Measurements from ENCODE around the gene CFAP299.
"Not testable (repeated sequence)": the region's sequence is repeated elsewhere in the genome, so short reads cannot be mapped to it uniquely, and the experiment has no call there.

Gene CFAP299

DNA sequence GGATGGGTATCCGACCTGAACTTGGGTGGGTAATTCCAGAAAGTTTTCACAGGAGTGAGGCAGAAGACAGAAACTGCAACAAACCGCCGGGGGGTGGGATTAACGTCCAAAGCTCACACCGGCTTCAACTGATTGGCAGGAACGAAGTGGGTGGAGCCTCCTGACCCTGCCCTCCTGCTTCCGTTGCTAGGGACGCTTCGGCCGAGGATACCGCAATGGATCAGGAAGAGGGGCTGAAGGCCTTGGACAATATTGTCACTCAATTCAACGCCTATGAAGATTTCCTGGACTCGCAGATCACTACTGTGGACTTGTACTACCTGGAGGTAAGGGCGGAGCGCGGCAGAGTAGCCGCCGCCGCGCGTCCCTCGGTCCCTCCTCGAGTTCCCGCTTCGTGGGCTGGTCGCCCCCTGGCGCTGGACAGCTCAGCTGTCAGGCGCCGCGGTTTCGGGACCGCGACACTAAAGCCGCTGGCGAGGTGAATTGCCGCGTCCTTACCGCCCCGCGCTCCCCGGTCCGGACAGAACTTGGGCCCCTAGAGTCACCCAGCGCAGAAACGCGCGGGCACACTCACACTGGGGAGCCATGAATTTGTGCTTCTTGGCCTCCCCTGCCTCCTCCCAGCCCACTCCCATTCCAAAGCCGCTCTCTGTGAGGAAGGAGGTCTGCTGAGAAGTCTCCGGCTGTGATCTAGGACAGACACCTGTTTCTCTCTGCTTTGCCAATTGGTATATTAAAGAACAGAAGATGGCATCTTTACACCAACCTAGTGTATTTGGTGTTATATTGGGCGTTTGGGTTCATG is at the start of gene CFAP299:
Gene CFAP299, plus strand, starts transcription at position 177 of the 805 bp plus-strand sequence.
- peak within 1 kb of the TSS; percentile 66 for H3K4me3 ChIP-seq (replicated peaks; ENCODE audit: low read depth, low read length)
- DNase-seq (ENCODE audit: extremely low read depth, low read depth) = peak; percentile 74
- TF ChIP-seq, protein P1, sequence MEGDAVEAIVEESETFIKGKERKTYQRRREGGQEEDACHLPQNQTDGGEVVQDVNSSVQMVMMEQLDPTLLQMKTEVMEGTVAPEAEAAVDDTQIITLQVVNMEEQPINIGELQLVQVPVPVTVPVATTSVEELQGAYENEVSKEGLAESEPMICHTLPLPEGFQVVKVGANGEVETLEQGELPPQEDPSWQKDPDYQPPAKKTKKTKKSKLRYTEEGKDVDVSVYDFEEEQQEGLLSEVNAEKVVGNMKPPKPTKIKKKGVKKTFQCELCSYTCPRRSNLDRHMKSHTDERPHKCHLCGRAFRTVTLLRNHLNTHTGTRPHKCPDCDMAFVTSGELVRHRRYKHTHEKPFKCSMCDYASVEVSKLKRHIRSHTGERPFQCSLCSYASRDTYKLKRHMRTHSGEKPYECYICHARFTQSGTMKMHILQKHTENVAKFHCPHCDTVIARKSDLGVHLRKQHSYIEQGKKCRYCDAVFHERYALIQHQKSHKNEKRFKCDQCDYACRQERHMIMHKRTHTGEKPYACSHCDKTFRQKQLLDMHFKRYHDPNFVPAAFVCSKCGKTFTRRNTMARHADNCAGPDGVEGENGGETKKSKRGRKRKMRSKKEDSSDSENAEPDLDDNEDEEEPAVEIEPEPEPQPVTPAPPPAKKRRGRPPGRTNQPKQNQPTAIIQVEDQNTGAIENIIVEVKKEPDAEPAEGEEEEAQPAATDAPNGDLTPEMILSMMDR (IDR thresholded peaks at IDR 0.05; ENCODE audit: low read depth, low read length, missing control alignments) = peak; percentile 60

DNA sequence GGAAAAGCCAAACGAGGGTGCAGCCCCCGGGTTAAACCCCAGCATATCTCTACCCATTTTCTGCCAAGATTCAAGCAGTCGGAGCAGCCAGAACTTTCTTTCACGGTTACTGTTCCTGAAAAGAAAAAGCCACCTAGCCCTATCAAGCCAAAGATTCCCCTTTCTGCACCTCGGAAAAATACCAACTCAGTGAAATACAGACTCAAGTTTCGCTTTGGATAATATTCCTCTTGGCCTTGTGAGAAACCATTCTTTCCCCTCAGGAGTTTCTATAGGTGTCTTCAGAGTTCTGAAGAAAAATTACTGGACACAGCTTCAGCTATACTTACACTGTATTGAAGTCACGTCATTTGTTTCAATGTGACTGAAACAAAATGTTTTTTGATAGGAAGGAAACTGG is 49.1 kb upstream of the CFAP299 start:
- DNase-seq (ENCODE audit: extremely low read depth, low read depth) = no peak
- TF ChIP-seq, protein P1 (IDR thresholded peaks at IDR 0.05; ENCODE audit: low read depth, low read length, missing control alignments) = no peak
- H3K4me3 ChIP-seq (replicated peaks; ENCODE audit: low read depth, low read length) = no peak overlapping the region

DNA sequence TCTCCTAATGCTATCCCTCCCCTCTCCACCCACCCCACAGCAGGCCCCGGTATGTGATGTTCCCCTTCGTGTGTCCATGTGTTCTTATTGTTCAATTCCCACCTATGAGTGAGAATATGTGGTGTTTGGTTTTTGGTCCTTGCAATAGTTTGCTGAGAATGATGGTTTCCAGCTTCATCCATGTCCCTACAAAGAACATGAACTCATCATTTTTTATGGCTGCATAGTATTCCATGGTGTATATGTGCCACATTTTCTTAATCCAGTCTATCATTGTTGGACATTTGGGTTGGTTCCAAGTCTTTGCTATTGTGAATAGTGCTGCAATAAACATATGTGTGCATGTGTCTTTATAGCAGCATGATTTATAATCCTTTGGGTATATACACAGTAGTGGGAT is 44.9 kb upstream of the CFAP299 start:
- DNase-seq (ENCODE audit: extremely low read depth, low read depth); H3K4me3 ChIP-seq (replicated peaks; ENCODE audit: low read depth, low read length): not testable (repeated sequence)

DNA sequence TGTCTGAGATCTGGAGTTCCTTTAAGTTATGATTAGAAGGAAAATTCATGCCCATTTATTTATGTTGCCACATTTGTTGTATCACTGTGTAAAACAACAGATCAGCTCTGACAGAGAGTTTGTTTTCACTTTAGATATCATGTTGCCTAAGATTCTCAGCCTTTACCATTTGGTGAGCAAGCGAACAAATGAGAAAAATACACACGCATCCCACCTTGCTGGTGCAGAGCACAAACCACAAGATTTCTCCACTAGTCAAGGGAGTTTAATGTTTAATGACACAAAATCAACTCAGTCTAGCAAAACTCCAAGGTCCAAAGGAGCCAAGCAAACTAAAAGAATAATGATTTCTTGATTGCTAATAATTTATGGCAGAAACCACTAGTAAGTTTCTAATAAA is 41.3 kb upstream of the CFAP299 start:
- TF ChIP-seq, protein P1 (IDR thresholded peaks at IDR 0.05; ENCODE audit: low read depth, low read length, missing control alignments) = no peak
- DNase-seq (ENCODE audit: extremely low read depth, low read depth) = no peak

DNA sequence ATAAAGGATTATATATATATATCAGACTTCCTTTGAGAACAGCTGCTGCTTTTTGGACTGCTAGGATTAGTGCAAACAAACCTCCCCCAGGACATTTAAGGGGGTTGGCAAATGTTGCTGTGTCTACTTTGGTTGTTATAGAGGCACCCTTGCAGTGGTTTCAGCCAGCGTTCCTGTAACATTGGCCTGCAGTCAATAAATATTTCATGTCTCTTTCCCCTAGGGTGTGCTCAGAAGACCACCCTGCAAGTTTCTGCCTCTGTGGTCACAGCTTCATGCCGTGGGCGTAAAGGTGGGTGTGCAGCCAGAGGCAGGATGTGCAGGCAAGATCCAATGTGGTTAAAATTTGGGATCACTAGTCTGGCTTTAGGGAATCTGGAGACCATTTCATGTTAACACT is 40.2 kb upstream of the CFAP299 start:
- TF ChIP-seq, protein P1 (IDR thresholded peaks at IDR 0.05; ENCODE audit: low read depth, low read length, missing control alignments) = no peak
- DNase-seq (ENCODE audit: extremely low read depth, low read depth) = no peak
- no peak overlapping the region for H3K4me3 ChIP-seq (replicated peaks; ENCODE audit: low read depth, low read length)

More for the DNA sequence above, 41.3 kb upstream of the CFAP299 start:
- no peak overlapping the region for H3K4me3 ChIP-seq (replicated peaks; ENCODE audit: low read depth, low read length)

DNA sequence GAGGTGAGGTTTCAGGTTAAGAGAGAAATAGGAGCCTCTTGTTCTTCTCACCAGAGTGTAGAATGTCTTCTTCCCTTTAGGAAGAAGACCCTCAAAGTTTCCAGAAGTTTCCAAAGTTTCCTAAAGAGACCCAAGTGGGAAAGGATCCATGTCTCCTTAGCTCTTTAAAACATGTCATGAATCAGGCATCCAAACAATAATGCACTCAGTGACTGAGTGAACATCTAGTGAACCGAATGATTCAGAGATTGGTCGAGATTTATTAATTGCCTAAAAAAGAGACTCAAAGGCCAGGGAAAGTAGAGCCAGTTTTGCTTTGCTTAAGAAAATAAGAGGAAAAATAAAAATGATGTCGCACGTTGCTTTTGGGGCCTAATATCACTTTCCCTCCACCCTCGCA is 39.7 kb upstream of the CFAP299 start:
- H3K4me3 ChIP-seq (replicated peaks; ENCODE audit: low read depth, low read length) = no peak overlapping the region
- TF ChIP-seq, protein P1 (IDR thresholded peaks at IDR 0.05; ENCODE audit: low read depth, low read length, missing control alignments) = no peak
- no peak for DNase-seq (ENCODE audit: extremely low read depth, low read depth)

DNA sequence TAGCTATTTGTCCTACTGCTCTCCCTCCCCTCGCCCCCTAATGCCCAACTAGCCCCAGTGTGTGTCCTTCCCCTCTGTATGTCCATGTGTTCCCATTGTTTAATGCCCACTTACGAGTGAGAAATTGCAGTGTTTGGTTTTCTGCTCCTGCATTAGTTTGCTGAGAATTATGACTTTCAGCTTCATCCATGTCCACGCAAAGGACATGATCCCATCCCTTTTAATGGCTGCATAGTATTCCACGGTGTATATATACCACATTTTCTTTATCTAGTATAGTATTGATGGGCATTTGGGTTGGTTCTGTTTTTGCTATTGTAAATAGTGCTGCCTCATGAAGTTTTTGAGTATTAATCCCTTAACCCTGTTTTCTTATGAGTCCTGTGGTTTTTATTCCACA is 33.6 kb upstream of the CFAP299 start:
- no peak overlapping the region for H3K4me3 ChIP-seq (replicated peaks; ENCODE audit: low read depth, low read length)
- TF ChIP-seq, protein P1 (IDR thresholded peaks at IDR 0.05; ENCODE audit: low read depth, low read length, missing control alignments) = no peak
- DNase-seq (ENCODE audit: extremely low read depth, low read depth) = no peak

All from HFF-Myc (cell line).